ENCODE data around the gene SUSD1. TPM values are rescaled to one million over a fixed set of nuclear protein-coding genes. Genes with fewer than 3 reads are reported as not detected.

Gene SUSD1
- polyA plus RNA-seq, 1 of the 3 experiments (the other 2 are of a cell fraction): 8.2 TPM

DNA sequence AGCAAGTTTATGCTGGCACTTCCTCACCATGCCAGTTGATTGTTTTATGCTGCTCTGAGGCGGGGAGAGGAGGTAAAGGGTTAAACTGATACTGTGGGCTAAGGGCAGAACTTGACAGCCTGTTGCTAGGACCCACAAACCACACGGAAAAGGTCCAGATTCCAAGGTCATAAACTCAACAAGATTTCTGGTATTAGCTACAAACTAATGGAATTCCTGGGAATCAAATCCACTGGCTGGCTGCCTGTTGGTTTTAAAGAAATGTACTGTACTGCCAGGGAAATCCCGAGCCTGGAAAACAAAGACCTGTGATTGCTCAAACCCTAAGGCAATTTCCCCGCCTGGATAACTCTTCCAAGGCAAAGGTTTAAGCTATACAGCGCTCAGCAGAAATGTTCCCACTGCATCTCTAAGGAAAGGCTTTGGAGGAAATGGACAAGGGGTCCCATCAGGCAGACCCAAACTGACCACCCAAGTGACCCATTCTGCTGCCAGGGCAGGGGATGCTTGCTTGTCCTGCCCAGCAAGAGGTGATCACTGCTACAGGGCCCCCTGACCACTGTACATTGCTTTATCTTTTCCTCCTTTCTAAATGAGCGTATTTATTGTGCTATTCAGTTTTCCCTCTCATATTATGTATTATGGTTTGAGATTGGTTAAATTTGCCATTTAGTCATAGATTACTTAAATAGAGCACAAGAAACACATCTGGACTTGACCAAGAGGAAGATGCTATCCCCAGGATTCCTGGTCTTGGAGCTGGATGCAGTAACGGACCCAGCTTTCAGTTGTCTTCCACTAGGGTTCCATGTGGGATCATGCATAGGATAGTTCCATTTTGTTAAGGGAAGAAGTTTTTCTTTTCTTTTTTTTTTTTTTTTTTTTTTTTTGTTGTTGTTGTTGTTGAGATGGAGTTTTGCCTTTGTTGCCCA is 124.3 kb downstream of the SUSD1 start (continued):
- TF ChIP-seq FOXJ3 (CRISPR knock-in tag; IDR thresholded peaks at IDR 0.05) (no peak), JUND (IDR thresholded peaks at IDR 0.05) (peak; percentile 69), GABPA (IDR thresholded peaks at IDR 0.05; ENCODE audit: low read depth) (no peak), FOSL2 (IDR thresholded peaks at IDR 0.05; ENCODE audit: borderline replicate concordance, low read depth) (peak; percentile 54; the same call in 1 of the 2 replicates), RAD21 (IDR thresholded peaks at IDR 0.05; ENCODE audit: low read length) (no peak), FOXM1 (IDR thresholded peaks at IDR 0.05; ENCODE audit: low read depth) (peak; percentile 60; the same call in 1 of the 2 replicates), TEAD4 (IDR thresholded peaks at IDR 0.05; ENCODE audit: borderline replicate concordance, insufficient read depth) (peak; percentile 87), EP300 (IDR thresholded peaks at IDR 0.05; ENCODE audit: borderline replicate concordance in 1 of 2, low read depth in 1 of 2, low read length in 1 of 2) (peak in 1 of 2 experiments; percentile 94; a peak in 2 of 4 replicates), YY1 (IDR thresholded peaks at IDR 0.05; ENCODE audit: low read depth) (no peak), TCF12 (IDR thresholded peaks at IDR 0.05) (peak; percentile 89), MXI1 (IDR thresholded peaks at IDR 0.05; ENCODE audit: low read depth, low read length) (no peak), MEF2A (IDR thresholded peaks at IDR 0.05; ENCODE audit: borderline replicate concordance, low read depth) (peak; percentile 59; the same call in 1 of the 2 replicates)
- TF ChIP-seq, protein P1, sequence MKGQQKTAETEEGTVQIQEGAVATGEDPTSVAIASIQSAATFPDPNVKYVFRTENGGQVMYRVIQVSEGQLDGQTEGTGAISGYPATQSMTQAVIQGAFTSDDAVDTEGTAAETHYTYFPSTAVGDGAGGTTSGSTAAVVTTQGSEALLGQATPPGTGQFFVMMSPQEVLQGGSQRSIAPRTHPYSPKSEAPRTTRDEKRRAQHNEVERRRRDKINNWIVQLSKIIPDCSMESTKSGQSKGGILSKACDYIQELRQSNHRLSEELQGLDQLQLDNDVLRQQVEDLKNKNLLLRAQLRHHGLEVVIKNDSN (IDR thresholded peaks at IDR 0.05; ENCODE audit: borderline replicate concordance, low read depth): no peak

DNA sequence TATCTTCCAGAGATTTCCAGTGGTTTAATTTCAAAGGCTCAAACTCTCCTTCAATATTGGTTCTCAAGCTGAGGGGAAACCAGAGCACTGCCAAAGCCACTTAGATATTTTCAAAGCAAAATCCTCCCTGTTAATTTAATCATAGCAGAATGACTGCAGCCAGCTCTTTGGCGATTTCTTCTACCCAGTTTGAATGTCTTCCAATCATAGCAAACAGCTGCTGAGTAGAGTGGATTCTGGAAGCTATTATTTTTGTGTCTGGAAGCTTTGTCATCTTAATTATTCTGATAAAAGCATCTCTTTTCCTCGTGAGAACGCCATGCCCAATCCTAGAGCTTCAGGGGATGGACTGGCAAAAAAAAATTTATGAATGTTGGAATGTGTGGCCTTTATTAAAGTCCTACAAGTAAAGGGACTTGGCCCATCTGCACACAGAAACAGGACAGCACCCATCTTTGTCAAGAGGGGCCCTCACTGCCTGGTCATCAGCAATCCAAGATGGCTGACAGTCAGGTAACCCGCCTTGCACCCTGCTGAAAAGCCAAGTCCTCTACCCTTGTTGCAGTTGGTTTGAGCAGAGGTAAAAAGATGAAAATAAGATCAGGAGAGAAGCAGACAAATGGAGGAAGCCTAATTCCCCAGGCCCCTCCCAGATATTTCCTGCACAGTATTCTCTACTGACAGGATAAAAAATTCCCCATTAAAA is 125.1 kb downstream of the SUSD1 start:
- H3K36me3 ChIP-seq (replicated peaks in 1 of 2; ENCODE audit: control insufficient read depth in 1 of 2, insufficient read depth in 2 of 2, low read length in 1 of 2): no peaks in the 10 kb centered on the region
- CTCF ChIA-PET: interaction anchor here (0.9 kb wide), 1 partner anchor 24 kb away, joined by 4 read pairs; no protein-coding TSS in a partner anchor
- peaks cover 18% of the 10 kb centered on the region for H3F3A ChIP-seq (replicated peaks; ENCODE audit: insufficient read depth)
- no peaks in the 10 kb centered on the region for H4K20me1 ChIP-seq (ENCODE audit: insufficient read depth)
- no peak for DNase-seq
- 44% methylated on average over 4 of the region's 4 CpGs for WGBS (ENCODE audit: low lambda C conversion rate)
- H3K4me1 ChIP-seq (ENCODE audit: control insufficient read depth in 1 of 2, insufficient read depth in 2 of 2, low read depth in 1 of 2, low read length in 1 of 2): peaks cover 14 to 17% of the 10 kb centered on the region in 2 experiments
- H3K27me3 ChIP-seq (ENCODE audit: insufficient read depth): no peaks in the 10 kb centered on the region
- no peak overlapping the region for H2AFZ ChIP-seq (ENCODE audit: low read depth)
- peak overlapping the region; percentile 88 to 89 for H3K27ac ChIP-seq (ENCODE audit: low read depth in 2 of 2, low read length in 1 of 2)
- POLR2A ChIA-PET: interaction anchor here (0.8 kb wide), 1 partner anchor 389 kb away, joined by 4 read pairs; the partner anchor contains the start of gene GNG10
- H3K9ac ChIP-seq: peak overlapping the region; percentile 25
- H3K9me3 ChIP-seq: 0 out of 2 replicates have a peak, but pooled peaks cover 6% of the 10 kb centered on the region
- H3K4me2 ChIP-seq: peak overlapping the region; percentile 65
- H3K4me3 ChIP-seq (ENCODE audit: low read depth in 2 of 2, low read length in 1 of 2): peak overlapping the region in 1 of 2 experiments; percentile 6; a peak in 1 of 4 replicates
- H3K79me2 ChIP-seq (ENCODE audit: insufficient read depth): no peaks in the 10 kb centered on the region
- TF ChIP-seq EP300 (IDR thresholded peaks at IDR 0.05; ENCODE audit: borderline replicate concordance in 1 of 2, low read depth in 1 of 2, low read length in 1 of 2) (no peak), TCF12 (IDR thresholded peaks at IDR 0.05) (peak; percentile 22; the same call in 1 of the 2 replicates), YY1 (IDR thresholded peaks at IDR 0.05; ENCODE audit: low read depth) (0 out of 2 replicates have a peak, but pooled peaks have one; percentile 54)
- H3K9me2 ChIP-seq: no peaks in the 10 kb centered on the region

Measured in SK-N-SH (cell line).